ENCODE results near the gene SPAAR. TPM values are rescaled to one million over a fixed set of nuclear protein-coding genes. Genes with fewer than 3 reads are reported as not detected.

SPAAR gene
- total RNA-seq, 1 donor from 2014 or later, result not detected

GRCh38 chr9:35923598-35923926 is 14.3 kb downstream of the SPAAR start:
- DNase-seq (no peak), ATAC-seq (ENCODE audit: low read depth) (no peak)
- Mint-ChIP-seq H3K27ac (no peak overlapping the region), H3K27me3 (peaks cover 18% of the 10 kb centered on the region), H3K36me3 (ENCODE audit: low read depth) (no peaks in the 10 kb centered on the region), H3K9me3 (no peaks in the 10 kb centered on the region), H3K4me1 (peaks cover 1% of the 10 kb centered on the region), H3K4me3 (no peak overlapping the region)
- CTCF ChIA-PET, result no interaction called here
- no peak for TF ChIP-seq CTCF (IDR thresholded peaks at IDR 0.05)
- intact Hi-C loops (cut with micrococcal nuclease), result no loop called here
- POLR2A ChIA-PET, result interaction anchor here (0.6 kb wide), 1 partner anchor 20 kb away, joined by 4 read pairs; no protein-coding TSS in a partner anchor

DNA sequence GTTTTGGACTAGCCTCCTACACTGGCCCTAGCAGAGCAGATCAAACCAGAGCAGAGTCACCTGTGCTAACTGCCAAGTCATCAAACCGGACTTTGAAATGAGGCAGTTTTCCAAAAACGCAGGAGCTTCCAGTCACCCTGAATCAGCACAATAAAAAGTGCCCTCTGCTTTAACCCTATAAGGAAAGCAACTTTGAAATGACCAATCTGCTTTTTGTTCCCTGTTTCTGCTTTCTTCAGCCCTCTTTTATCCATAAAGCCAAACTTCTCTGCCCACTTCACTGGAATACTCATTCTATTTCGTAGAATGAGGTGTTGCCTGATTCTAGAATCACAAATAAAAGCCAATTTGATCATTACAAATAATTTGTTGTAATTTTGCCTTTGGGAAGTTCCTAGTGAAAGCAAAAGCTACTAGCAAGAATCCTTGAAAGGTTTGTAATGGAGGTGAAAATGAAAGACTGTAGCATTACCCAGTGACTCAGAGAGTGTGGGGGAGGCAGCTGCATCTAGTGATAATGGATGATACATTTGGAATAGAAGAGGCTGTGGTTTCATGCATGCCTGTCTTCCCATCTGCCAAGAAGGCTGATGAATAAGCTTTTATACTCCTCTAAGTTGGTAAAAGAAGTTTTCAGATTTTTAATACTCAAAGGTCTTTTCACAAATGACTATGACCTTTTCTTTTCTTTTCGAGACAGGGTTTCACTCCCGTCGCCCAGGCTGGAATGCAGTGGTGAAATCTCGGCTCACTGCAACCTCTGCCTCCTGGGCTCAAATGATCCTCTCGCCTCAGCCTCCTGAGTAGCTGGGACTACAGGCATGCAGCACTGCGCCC is 14.9 kb downstream of the SPAAR start:
- ATAC-seq (ENCODE audit: low read depth) (no peak), DNase-seq (no peak)
- Mint-ChIP-seq H3K4me3 (no peak overlapping the region), H3K9me3 (no peaks in the 10 kb centered on the region), H3K27me3 (peaks cover 22% of the 10 kb centered on the region), H3K36me3 (ENCODE audit: low read depth) (no peaks in the 10 kb centered on the region), H3K4me1 (no peaks in the 10 kb centered on the region), H3K27ac (no peak overlapping the region)
- POLR2A ChIA-PET, result interaction anchor here (0.6 kb wide), 1 partner anchor 20 kb away, joined by 4 read pairs; no protein-coding TSS in a partner anchor
- intact Hi-C loops (cut with micrococcal nuclease), result no loop called here
- TF ChIP-seq CTCF (IDR thresholded peaks at IDR 0.05), result no peak
- CTCF ChIA-PET, result no interaction called here

GRCh38 chr9:35928591-35929452 is 19.5 kb downstream of the SPAAR start:
- no peak overlapping the region for H3K4me3 Mint-ChIP-seq
- no peaks in the 10 kb centered on the region for H3K9me3 Mint-ChIP-seq
- ChIA-PET POLR2A (no interaction called here), CTCF (no interaction called here)
- intact Hi-C loops (cut with micrococcal nuclease), result no loop called here
- no peaks in the 10 kb centered on the region for H3K36me3 Mint-ChIP-seq (ENCODE audit: low read depth)
- no peak for TF ChIP-seq CTCF (IDR thresholded peaks at IDR 0.05)
- DNase-seq (no peak), ATAC-seq (ENCODE audit: low read depth) (no peak)
- no peak overlapping the region for H3K27ac Mint-ChIP-seq
- peaks cover 3% of the 10 kb centered on the region for H3K4me1 Mint-ChIP-seq
- peaks cover 23% of the 10 kb centered on the region for H3K27me3 Mint-ChIP-seq

DNA sequence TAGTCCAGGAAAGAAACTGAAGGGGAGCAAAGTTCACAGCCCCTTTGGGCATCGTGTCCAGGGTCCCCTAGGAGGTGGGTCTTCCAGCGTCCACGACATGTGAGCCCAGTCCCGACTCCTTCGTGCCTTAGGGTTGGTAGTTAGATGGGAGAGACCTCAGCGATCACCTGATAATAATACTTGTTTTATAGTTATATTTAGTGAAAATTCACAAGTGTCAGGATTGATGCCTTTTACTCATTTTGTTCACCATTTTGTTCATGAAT is 20.1 kb downstream of the SPAAR start:
- DNase-seq, result no peak
- peaks cover 3% of the 10 kb centered on the region for H3K4me1 Mint-ChIP-seq
- ATAC-seq (ENCODE audit: low read depth), result no peak
- intact Hi-C loops (cut with micrococcal nuclease), result no loop called here
- no peak overlapping the region for H3K27ac Mint-ChIP-seq
- TF ChIP-seq CTCF (IDR thresholded peaks at IDR 0.05), result no peak
- POLR2A ChIA-PET, result no interaction called here
- no peaks in the 10 kb centered on the region for H3K36me3 Mint-ChIP-seq (ENCODE audit: low read depth)
- CTCF ChIA-PET, result no interaction called here
- peaks cover 23% of the 10 kb centered on the region for H3K27me3 Mint-ChIP-seq
- no peaks in the 10 kb centered on the region for H3K9me3 Mint-ChIP-seq
- no peak overlapping the region for H3K4me3 Mint-ChIP-seq

DNA sequence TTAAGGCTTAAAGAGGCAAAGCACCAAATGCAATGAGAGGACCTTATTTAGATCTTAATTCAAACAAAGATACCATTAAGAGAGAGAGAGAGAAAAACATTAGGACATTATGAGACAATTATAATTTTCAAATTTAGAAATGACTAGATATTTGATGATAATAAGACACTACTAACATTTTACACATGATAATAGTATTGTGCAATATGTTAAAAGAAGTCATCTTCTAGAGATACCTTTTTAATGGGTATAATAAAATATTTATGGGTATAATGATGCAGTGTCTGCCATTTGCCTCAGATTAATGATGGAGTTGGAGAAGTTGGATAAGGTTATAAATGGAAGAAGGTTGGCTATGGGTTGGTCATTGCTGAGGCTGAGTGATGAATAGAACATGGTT is 21.2 kb downstream of the SPAAR start:
- H3K27me3 Mint-ChIP-seq, result peaks cover 28% of the 10 kb centered on the region
- H3K9me3 Mint-ChIP-seq, result no peaks in the 10 kb centered on the region
- peaks cover 3% of the 10 kb centered on the region for H3K4me1 Mint-ChIP-seq
- intact Hi-C loops (cut with micrococcal nuclease), result no loop called here
- DNase-seq, result no peak
- no peak for ATAC-seq (ENCODE audit: low read depth)
- no peaks in the 10 kb centered on the region for H3K36me3 Mint-ChIP-seq (ENCODE audit: low read depth)
- CTCF ChIA-PET, result no interaction called here
- no peak overlapping the region for H3K27ac Mint-ChIP-seq
- no peak overlapping the region for H3K4me3 Mint-ChIP-seq
- POLR2A ChIA-PET, result no interaction called here
- TF ChIP-seq CTCF (IDR thresholded peaks at IDR 0.05), result no peak
